GM23248 (cell line): ENCODE data around the gene CPSF4L. TPM values are rescaled to one million over a fixed set of nuclear protein-coding genes. Genes with fewer than 3 reads are reported as not detected.

ENCODE experiments used
- DNase-seq: peaks from one replicate; pipeline ENCODE4 v3.0.0-alpha.2; 2015
- H2AFZ ChIP-seq: fragments of 200-600 bp; sonication (generic); 2 replicates; pipeline ENCODE4 v1.6.1; 2016; ENCODE audit warnings: antibody characterized with exemption
- H3F3A ChIP-seq: fragments of 200-600 bp; sonication (generic); 2 replicates; pipeline ENCODE4 v1.6.1; 2016; ENCODE audit warnings: mild to moderate bottlenecking, antibody characterized with exemption, mixed run types; ENCODE audit not compliant: insufficient read depth
- H3K27ac ChIP-seq: fragments of 200-600 bp; sonication (generic); 2 replicates; pipeline ENCODE4 v1.5.1; 2016; ENCODE audit warnings: mild to moderate bottlenecking
- H3K27me3 ChIP-seq: fragments of 200-600 bp; sonication (generic); replicated peaks from 2 replicates; pipeline ENCODE4 v1.6.1; 2016; ENCODE audit warnings: mild to moderate bottlenecking; ENCODE audit not compliant: insufficient read depth
- H3K36me3 ChIP-seq: fragments of 200-600 bp; sonication (generic); 2 replicates; pipeline ENCODE4 v1.6.1; 2016; ENCODE audit warnings: low read depth, mild to moderate bottlenecking
- H3K4me1 ChIP-seq: fragments of 200-600 bp; sonication (generic); 2 replicates; pipeline ENCODE4 v1.6.1; 2016; ENCODE audit warnings: mild to moderate bottlenecking; ENCODE audit not compliant: insufficient read depth
- H3K4me2 ChIP-seq: fragments of 200-600 bp; sonication (generic); one replicate; pipeline ENCODE4 v1.6.1; 2016; ENCODE audit warnings: mild to moderate bottlenecking; ENCODE audit not compliant: unreplicated experiment
- H3K4me3 ChIP-seq: fragments of 200-600 bp; sonication (generic); 2 replicates; pipeline ENCODE4 v1.5.1; 2016; ENCODE audit warnings: mild to moderate bottlenecking
- H3K79me2 ChIP-seq: fragments of 200-600 bp; sonication (generic); 2 replicates; pipeline ENCODE4 v1.6.1; 2016; ENCODE audit warnings: mild to moderate bottlenecking; ENCODE audit not compliant: insufficient read depth
- H3K9ac ChIP-seq: fragments of 200-600 bp; sonication (generic); 2 replicates; pipeline ENCODE4 v1.6.1; 2016; ENCODE audit warnings: mild to moderate bottlenecking
- H3K9me2 ChIP-seq: fragments of 200-600 bp; sonication (generic); 2 replicates; pipeline ENCODE4 v1.6.1; 2016; ENCODE audit warnings: mixed run types, mild to moderate bottlenecking, moderate library complexity; ENCODE audit not compliant: insufficient read depth
- H3K9me3 ChIP-seq: fragments of 200-600 bp; sonication (generic); one replicate; pipeline ENCODE4 v1.6.1; 2017; ENCODE audit warnings: low read depth
- H4K20me1 ChIP-seq: fragments of 200-600 bp; sonication (generic); 2 replicates; pipeline ENCODE4 v1.6.0; 2016; ENCODE audit not compliant: insufficient read depth
- EZH2 ChIP-seq: fragments of 200-600 bp; sonication (generic); IDR thresholded peaks from 2 replicates; pipeline ENCODE4 v1.6.1; 2018; ENCODE audit warnings: antibody characterized with exemption, mild to moderate bottlenecking; ENCODE audit not compliant: insufficient read depth, poor library complexity, severe bottlenecking
- EZH2phosphoT487 ChIP-seq: fragments of 200-600 bp; sonication (generic); IDR thresholded peaks from 2 replicates; pipeline ENCODE4 v1.6.1; 2018; ENCODE audit warnings: antibody characterized with exemption, moderate library complexity, mild to moderate bottlenecking, low read depth; ENCODE audit not compliant: insufficient read depth
- WGBS, 2 experiments: methylation state at CpG; one replicate each; pipeline ENCODE4 v1.1.6; 2015 to 2017; ENCODE audit warnings: low lambda C conversion rate in 2 of 2, low coverage in 1 of 2; ENCODE audit errors: missing lambda C conversion rate in 2 of 2; 5-methylcytosine and 5-hydroxymethylcytosine counted together
- in situ Hi-C: fragments of 300-500 bp; cut with MboI; formaldehyde crosslinking; loops from 2 replicates; pipeline ENCODE4 v1.15.0; 2020
- polyA plus RNA-seq: library from polyadenylated mRNA; unstranded; fragments of >200 nt; fragmentation: Nextera tagmentation; extraction: Ambion mirVana; gene quantifications from 2 replicates; pipeline ENCODE4 v1.2.1, GENCODE V29; 2016
- total RNA-seq: library from RNA; depleted of rRNA; stranded (reverse); fragments of >200 nt; shearing (Covaris generic); gene quantifications from 2 replicates; pipeline ENCODE4 v1.2.3, GENCODE V29; 2014

Gene CPSF4L
- total and polyA plus RNA-seq, 2 experiments from 2014 or later: not detected

GRCh38 chr17:73205459-73205961, 56.2 kb downstream of the CPSF4L start:
- H3K4me2 ChIP-seq: no peak overlapping the region
- in situ Hi-C loops: no loop called here

GRCh38 chr17:73203788-73204479, 57.7 kb downstream of the CPSF4L start:
- peaks cover 84% of the 10 kb centered on the region for H3K36me3 ChIP-seq
- H3F3A ChIP-seq: peaks cover 22% of the 10 kb centered on the region
- H3K79me2 ChIP-seq: peaks cover 32% of the 10 kb centered on the region
- H2AFZ ChIP-seq: no peak overlapping the region
- H3K9me2 ChIP-seq: no peaks in the 10 kb centered on the region
- H3K4me1 ChIP-seq: no peaks in the 10 kb centered on the region
- no peak for DNase-seq
- no peak overlapping the region for H3K4me2 ChIP-seq
- H3K9ac ChIP-seq: no peak overlapping the region
- H3K9me3 ChIP-seq: no peaks in the 10 kb centered on the region
- TF ChIP-seq EZH2 (no peak), EZH2phosphoT487 (no peak)
- H3K4me3 ChIP-seq: no peak overlapping the region
- WGBS, 2 experiments: 85 to 86% methylated on average over 10 of the region's 10 CpGs
- no peaks in the 10 kb centered on the region for H3K27me3 ChIP-seq
- H3K27ac ChIP-seq: no peak overlapping the region
- no peaks in the 10 kb centered on the region; the same call in 1 of the 2 replicates for H4K20me1 ChIP-seq
- in situ Hi-C loops: no loop called here

More at GRCh38 chr17:73205459-73205961, 56.2 kb downstream of the CPSF4L start:
- no peak for DNase-seq
- 78 to 79% methylated on average over 10 of the region's 10 CpGs for WGBS, 2 experiments
- peaks cover 33% of the 10 kb centered on the region for H3K79me2 ChIP-seq
- H3K27ac ChIP-seq: no peak overlapping the region
- H3K36me3 ChIP-seq: peaks cover 79% of the 10 kb centered on the region
- H3K27me3 ChIP-seq: no peaks in the 10 kb centered on the region
- H3K9me3 ChIP-seq: no peaks in the 10 kb centered on the region
- H3F3A ChIP-seq: peaks cover 26% of the 10 kb centered on the region
- TF ChIP-seq EZH2 (no peak), EZH2phosphoT487 (no peak)
- no peak overlapping the region for H3K9ac ChIP-seq
- H3K9me2 ChIP-seq: no peaks in the 10 kb centered on the region
- H2AFZ ChIP-seq: no peak overlapping the region
- no peak overlapping the region for H3K4me3 ChIP-seq
- H4K20me1 ChIP-seq: no peaks in the 10 kb centered on the region; the same call in 1 of the 2 replicates
- no peaks in the 10 kb centered on the region for H3K4me1 ChIP-seq

GRCh38 chr17:73203135-73203787, 58.4 kb downstream of the CPSF4L start:
- no peaks in the 10 kb centered on the region for H4K20me1 ChIP-seq
- no peak overlapping the region for H3K4me3 ChIP-seq
- H3K36me3 ChIP-seq: peaks cover 84% of the 10 kb centered on the region
- H3K4me1 ChIP-seq: no peaks in the 10 kb centered on the region
- H3K9ac ChIP-seq: no peak overlapping the region
- no peaks in the 10 kb centered on the region for H3K27me3 ChIP-seq
- no peaks in the 10 kb centered on the region for H3K9me3 ChIP-seq
- peaks cover 39% of the 10 kb centered on the region for H3K79me2 ChIP-seq
- no peak for DNase-seq
- no peaks in the 10 kb centered on the region for H3K9me2 ChIP-seq
- in situ Hi-C loops: no loop called here
- H3K27ac ChIP-seq: no peak overlapping the region
- H3K4me2 ChIP-seq: no peak overlapping the region
- WGBS, 2 experiments: 84 to 86% methylated on average over 8 of the region's 8 CpGs
- TF ChIP-seq EZH2: no peak
- TF ChIP-seq EZH2phosphoT487: no peak
- H3F3A ChIP-seq: peaks cover 17% of the 10 kb centered on the region; the same call in 1 of the 2 replicates
- H2AFZ ChIP-seq: no peak overlapping the region

GRCh38 chr17:73201215-73202069, 60.2 kb downstream of the CPSF4L start:
- 88% methylated on average over 19 of the region's 19 CpGs for WGBS, 2 experiments
- Histone ChIP-seq H3K36me3 (peaks cover 83% of the 10 kb centered on the region), H3K9me3 (no peaks in the 10 kb centered on the region)

More at GRCh38 chr17:73201215-73202069, 60.2 kb downstream of the CPSF4L start:
- Histone ChIP-seq H3K9me2 (no peaks in the 10 kb centered on the region), H3F3A (peaks cover 12% of the 10 kb centered on the region; the same call in 1 of the 2 replicates), H3K27me3 (no peaks in the 10 kb centered on the region), H2AFZ (no peak overlapping the region), H3K4me1 (no peaks in the 10 kb centered on the region), H3K27ac (no peak overlapping the region), H3K4me3 (no peak overlapping the region), H3K79me2 (peaks cover 54% of the 10 kb centered on the region), H3K4me2 (no peak overlapping the region), H4K20me1 (no peaks in the 10 kb centered on the region), H3K9ac (no peak overlapping the region)
- TF ChIP-seq EZH2 (no peak), EZH2phosphoT487 (no peak)
- in situ Hi-C loops: no loop called here
- DNase-seq: no peak
